ENCODE data around the gene TSPEAR. TPM values are rescaled to one million over a fixed set of nuclear protein-coding genes. Genes with fewer than 3 reads are reported as not detected.

Gene TSPEAR
- total RNA-seq, 2 donors from 2014 or later = 1.5 to 6.0 TPM

DNA sequence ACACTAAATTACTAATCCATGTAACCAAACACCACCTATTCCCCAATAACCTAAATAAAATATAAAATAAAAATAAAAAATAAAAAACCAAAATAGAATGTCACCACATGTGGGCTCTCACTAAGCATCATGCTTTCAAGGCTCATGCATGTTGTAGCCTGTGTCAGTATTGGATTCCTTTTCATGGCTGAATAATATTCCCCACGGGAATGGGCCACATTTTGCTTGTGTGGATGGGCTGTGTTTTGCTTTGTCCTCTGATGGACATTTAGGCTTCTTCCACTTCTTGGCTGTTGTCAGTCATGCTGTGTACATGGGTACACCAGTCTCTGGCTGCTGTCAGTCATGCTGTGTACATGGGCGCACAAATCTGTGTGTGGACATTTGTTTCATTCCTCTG is 122.3 kb downstream of the TSPEAR start:
- TF ChIP-seq, protein P1, sequence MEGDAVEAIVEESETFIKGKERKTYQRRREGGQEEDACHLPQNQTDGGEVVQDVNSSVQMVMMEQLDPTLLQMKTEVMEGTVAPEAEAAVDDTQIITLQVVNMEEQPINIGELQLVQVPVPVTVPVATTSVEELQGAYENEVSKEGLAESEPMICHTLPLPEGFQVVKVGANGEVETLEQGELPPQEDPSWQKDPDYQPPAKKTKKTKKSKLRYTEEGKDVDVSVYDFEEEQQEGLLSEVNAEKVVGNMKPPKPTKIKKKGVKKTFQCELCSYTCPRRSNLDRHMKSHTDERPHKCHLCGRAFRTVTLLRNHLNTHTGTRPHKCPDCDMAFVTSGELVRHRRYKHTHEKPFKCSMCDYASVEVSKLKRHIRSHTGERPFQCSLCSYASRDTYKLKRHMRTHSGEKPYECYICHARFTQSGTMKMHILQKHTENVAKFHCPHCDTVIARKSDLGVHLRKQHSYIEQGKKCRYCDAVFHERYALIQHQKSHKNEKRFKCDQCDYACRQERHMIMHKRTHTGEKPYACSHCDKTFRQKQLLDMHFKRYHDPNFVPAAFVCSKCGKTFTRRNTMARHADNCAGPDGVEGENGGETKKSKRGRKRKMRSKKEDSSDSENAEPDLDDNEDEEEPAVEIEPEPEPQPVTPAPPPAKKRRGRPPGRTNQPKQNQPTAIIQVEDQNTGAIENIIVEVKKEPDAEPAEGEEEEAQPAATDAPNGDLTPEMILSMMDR (conservative IDR thresholded peaks at IDR 0.05) = no peak
- H3K27ac Mint-ChIP-seq = no peak overlapping the region
- no peak for DNase-seq
- no peak overlapping the region for H3K27ac ChIP-seq (ENCODE audit: low read depth, low read length)
- H3K9ac ChIP-seq (ENCODE audit: extremely low read depth, low read length, poor library complexity, severe bottlenecking) = no peak overlapping the region
- H3K27me3 ChIP-seq (ENCODE audit: control insufficient read depth, insufficient read depth, low read length, poor library complexity, severe bottlenecking) = no peaks in the 10 kb centered on the region
- H3K9me3 Mint-ChIP-seq = peaks cover 6% of the 10 kb centered on the region
- H3K9me3 ChIP-seq (ENCODE audit: control insufficient read depth, low read length) = no peaks in the 10 kb centered on the region
- WGBS, 2 experiments (ENCODE audit: insufficient coverage in 1 of 2, insufficient read length in 1 of 2) = 83 to 94% methylated on average over 1 to 2 of the region's 2 CpGs
- H3K36me3 Mint-ChIP-seq (ENCODE audit: low read depth) = no peaks in the 10 kb centered on the region
- H3K27me3 Mint-ChIP-seq (ENCODE audit: insufficient read depth) = peaks cover 1% of the 10 kb centered on the region
- no peak overlapping the region for H3K4me3 Mint-ChIP-seq
- H3K4me1 Mint-ChIP-seq = peaks cover 9% of the 10 kb centered on the region
- H3K4me3 ChIP-seq (ENCODE audit: low read length) = no peak overlapping the region
- no peaks in the 10 kb centered on the region for H3K36me3 ChIP-seq (ENCODE audit: control insufficient read depth, insufficient read depth, low read length)
- no peaks in the 10 kb centered on the region for H3K4me1 ChIP-seq (ENCODE audit: control insufficient read depth, insufficient read depth, low read length)

- H3K36me3 Mint-ChIP-seq (ENCODE audit: low read depth) = no peaks in the 10 kb centered on the region
- peaks cover 3% of the 10 kb centered on the region for H3K27me3 Mint-ChIP-seq (ENCODE audit: insufficient read depth)
- Histone ChIP-seq H3K27ac (ENCODE audit: low read depth, low read length) (no peak overlapping the region), H3K36me3 (ENCODE audit: control insufficient read depth, insufficient read depth, low read length) (no peaks in the 10 kb centered on the region), H3K4me3 (ENCODE audit: low read length) (no peak overlapping the region), H3K4me1 (ENCODE audit: control insufficient read depth, insufficient read depth, low read length) (no peaks in the 10 kb centered on the region), H3K27me3 (ENCODE audit: control insufficient read depth, insufficient read depth, low read length, poor library complexity, severe bottlenecking) (no peaks in the 10 kb centered on the region), H3K9ac (ENCODE audit: extremely low read depth, low read length, poor library complexity, severe bottlenecking) (no peak overlapping the region), H3K9me3 (ENCODE audit: control insufficient read depth, low read length) (peaks cover 9% of the 10 kb centered on the region)
- TF ChIP-seq, protein P1 (conservative IDR thresholded peaks at IDR 0.05) = no peak
- 84 to 100% methylated on average over 3 of the region's 3 CpGs for WGBS, 2 experiments (ENCODE audit: insufficient coverage in 1 of 2, insufficient read length in 1 of 2)
- DNase-seq = no peak
- peaks cover 17% of the 10 kb centered on the region for H3K9me3 Mint-ChIP-seq
- peaks cover 5% of the 10 kb centered on the region for H3K4me1 Mint-ChIP-seq
- no peak overlapping the region for H3K27ac Mint-ChIP-seq
- H3K4me3 Mint-ChIP-seq = no peak overlapping the region
These were observed 125.5 kb downstream of the TSPEAR start for GRCh38 chr21:44585892-44586291.

DNA sequence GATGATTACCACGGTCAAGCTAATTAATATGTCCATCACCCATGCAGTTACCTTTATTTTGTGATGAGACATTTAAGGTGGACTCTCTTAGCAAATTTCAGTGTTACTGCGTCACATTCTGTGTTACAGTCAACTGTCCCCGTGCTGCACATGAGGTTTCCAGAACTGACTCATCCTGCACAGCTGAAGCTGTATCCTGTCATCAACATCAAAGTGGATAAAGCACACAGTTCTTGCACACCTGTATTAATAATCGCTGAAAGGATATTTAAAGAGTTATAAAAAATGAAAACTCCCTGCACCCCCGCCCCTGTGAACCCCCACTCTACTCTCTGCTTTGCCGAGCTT is 127.6 kb downstream of the TSPEAR start:
- Histone ChIP-seq H3K36me3 (ENCODE audit: control insufficient read depth, insufficient read depth, low read length) (no peaks in the 10 kb centered on the region), H3K4me1 (ENCODE audit: control insufficient read depth, insufficient read depth, low read length) (no peaks in the 10 kb centered on the region), H3K27me3 (ENCODE audit: control insufficient read depth, insufficient read depth, low read length, poor library complexity, severe bottlenecking) (no peaks in the 10 kb centered on the region), H3K4me3 (ENCODE audit: low read length) (no peak overlapping the region), H3K9me3 (ENCODE audit: control insufficient read depth, low read length) (peaks cover 9% of the 10 kb centered on the region), H3K9ac (ENCODE audit: extremely low read depth, low read length, poor library complexity, severe bottlenecking) (no peak overlapping the region), H3K27ac (ENCODE audit: low read depth, low read length) (no peak overlapping the region)
- TF ChIP-seq, protein P1 (conservative IDR thresholded peaks at IDR 0.05) = no peak
- DNase-seq = no peak
- Mint-ChIP-seq H3K36me3 (ENCODE audit: low read depth) (no peaks in the 10 kb centered on the region), H3K9me3 (peaks cover 17% of the 10 kb centered on the region), H3K4me3 (no peak overlapping the region), H3K27me3 (ENCODE audit: insufficient read depth) (peaks cover 7% of the 10 kb centered on the region), H3K27ac (no peak overlapping the region), H3K4me1 (peaks cover 5% of the 10 kb centered on the region)
- 91 to 92% methylated on average over 6 of the region's 6 CpGs for WGBS, 2 experiments (ENCODE audit: insufficient coverage in 1 of 2, insufficient read length in 1 of 2)

All from endodermal cell (in vitro differentiated cells).